ENCODE data around the gene PDE4D. TPM values are rescaled to one million over a fixed set of nuclear protein-coding genes. Genes with fewer than 3 reads are reported as not detected.
A peak's percentile ranks its signal among the peaks of the same experiment; 100 is the strongest.

Gene PDE4D
- total and polyA plus RNA-seq, 2 donors (not counting 3 experiments of a cell fraction or from before 2014, with no cell fraction given), result 34.5 to 51.2 TPM

- peak; percentile 18 for FAIRE-seq
- intact Hi-C loops (cut with micrococcal nuclease), result loop anchor here (2.0 kb wide), 1 partner anchor 106 kb away; no protein-coding TSS in a partner anchor
- CTCF ChIA-PET, result interaction anchor here (0.6 to 3.1 kb wide), 14 partner anchors 8 to 308 kb away, joined by 3 to 20 read pairs (median 4); no protein-coding TSS in a partner anchor
Measured at GRCh38 chr5:59496524-59497134, 396.9 kb downstream of the PDE4D start.

More at GRCh38 chr5:59496524-59497134, 396.9 kb downstream of the PDE4D start:
- Histone ChIP-seq H3K4me1 (ENCODE audit: control insufficient read depth, extremely low read depth, insufficient read depth, low read length) (no peaks in the 10 kb centered on the region), H4K20me1 (replicated peaks; ENCODE audit: control insufficient read depth, extremely low read depth, insufficient read depth, low read length) (peaks cover 3% of the 10 kb centered on the region), H3K9ac (replicated peaks; ENCODE audit: extremely low read depth, insufficient read depth, low read length) (no peak overlapping the region), H3K9me3 (replicated peaks; ENCODE audit: control insufficient read depth, insufficient read depth, low read length) (no peaks in the 10 kb centered on the region), H2AFZ (ENCODE audit: low read depth, low read length) (no peak overlapping the region), H3K79me2 (ENCODE audit: control insufficient read depth, insufficient read depth, low read length) (no peaks in the 10 kb centered on the region), H3K36me3 (ENCODE audit: control insufficient read depth in 2 of 2, extremely low read depth in 1 of 2, insufficient read depth in 2 of 2, low read length in 2 of 2) (no peaks in the 10 kb centered on the region), H3K27me3 (ENCODE audit: control insufficient read depth in 2 of 2, insufficient read depth in 2 of 2, low read length in 2 of 2) (peaks cover 0 to 2% of the 10 kb centered on the region in 2 experiments), H3K27ac (ENCODE audit: insufficient read depth, low read depth, low read length) (no peak overlapping the region), H3K9me1 (replicated peaks; ENCODE audit: control insufficient read depth, extremely low read depth, insufficient read depth, low read length) (no peaks in the 10 kb centered on the region), H3K4me2 (ENCODE audit: insufficient read depth, low read length) (no peak overlapping the region), H3K4me3 (replicated peaks in 1 of 3; ENCODE audit: insufficient read depth in 1 of 3, low read depth in 1 of 3, low read length in 3 of 3) (no peak overlapping the region)
- peak; percentile 43 to 50 for TF ChIP-seq CTCF (IDR thresholded peaks at IDR 0.05; ENCODE audit: extremely low read depth in 1 of 2, insufficient read depth in 1 of 2, low read depth in 1 of 2, low read length in 2 of 2)
- TF ChIP-seq POLR2AphosphoS5 (IDR thresholded peaks at IDR 0.05; ENCODE audit: insufficient read depth, low read depth, low read length), result no peak
- TF ChIP-seq GATA2 (IDR thresholded peaks at IDR 0.05; ENCODE audit: insufficient read depth, insufficient read length, low read depth, low read length), result no peak
- DNase-seq (ENCODE audit: low read depth, low spot score), result peak; percentile 11
- no TSS peak for BruUV-seq (replicated peaks)
- POLR2A ChIA-PET, result no interaction called here
- dilution Hi-C loops (cut with MboI; ENCODE audit: extremely low pct_ligation_motif_present, low sequenced_read_pairs), result no loop called here

Measured in endothelial cell of umbilical vein (primary cell).